Smooth muscle cell of trachea (primary cell): ENCODE data around the gene RHBDL1. TPM values are rescaled to one million over a fixed set of nuclear protein-coding genes. Genes with fewer than 3 reads are reported as not detected.

ENCODE experiments used
- total RNA-seq: library from RNA; depleted of rRNA; stranded (reverse); fragments of >200 nt; gene quantifications from 2 replicates; pipeline ENCODE4 v1.2.1, GENCODE V29; 2014

Gene RHBDL1
- 4.8 and 9.4 TPM in 2 replicates for total RNA-seq

DNA sequence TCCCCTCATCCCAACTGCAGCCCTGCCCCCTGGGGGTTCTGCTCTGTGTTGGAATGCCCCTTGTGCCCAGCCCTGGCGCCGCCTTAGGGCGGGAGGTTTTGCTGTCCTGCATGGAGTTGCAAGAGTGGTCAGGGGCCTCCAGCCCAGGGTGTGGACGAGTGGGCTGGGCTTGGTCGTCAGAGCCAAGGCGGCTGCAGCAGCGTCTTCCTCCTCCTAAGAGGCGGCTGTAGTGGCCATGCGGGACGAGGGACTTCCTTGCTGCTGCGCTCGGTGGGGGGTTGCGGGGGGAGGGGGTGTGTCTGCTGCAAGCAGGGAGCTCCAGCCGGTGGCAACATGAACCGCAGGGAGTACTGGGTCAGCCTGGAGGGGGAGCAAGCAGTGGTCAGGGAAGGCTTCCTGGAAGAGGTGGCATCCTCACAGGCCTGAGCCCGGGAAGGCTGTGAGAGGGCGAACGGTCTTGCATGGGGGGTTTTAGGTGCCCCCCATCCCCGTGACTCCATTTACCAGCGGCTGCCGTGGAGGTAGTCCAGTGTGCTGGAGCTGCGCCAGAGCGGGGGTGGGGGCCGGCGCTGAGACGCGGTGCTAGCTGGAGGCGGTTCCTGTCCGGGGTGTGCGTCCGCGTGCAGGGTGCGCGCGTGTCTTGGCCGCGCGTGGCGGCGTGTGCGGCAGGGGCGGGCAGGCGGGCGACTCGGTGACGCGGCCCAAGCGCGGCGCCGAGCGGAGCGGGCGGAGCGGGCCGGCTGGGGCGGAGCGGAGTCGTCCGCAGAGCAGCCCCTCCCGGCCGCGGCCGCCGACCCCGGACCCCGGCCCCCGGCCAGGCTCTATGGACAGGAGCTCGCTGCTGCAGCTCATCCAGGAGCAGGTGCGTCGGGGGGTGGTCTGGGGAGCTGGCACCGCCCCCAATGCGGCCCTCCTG is at the start of gene RHBDL1:
Gene RHBDL1, plus strand, starts transcription at position 704 of the 916 bp plus-strand sequence. Its CDS starts 120 bp downstream, at position 824.

DNA sequence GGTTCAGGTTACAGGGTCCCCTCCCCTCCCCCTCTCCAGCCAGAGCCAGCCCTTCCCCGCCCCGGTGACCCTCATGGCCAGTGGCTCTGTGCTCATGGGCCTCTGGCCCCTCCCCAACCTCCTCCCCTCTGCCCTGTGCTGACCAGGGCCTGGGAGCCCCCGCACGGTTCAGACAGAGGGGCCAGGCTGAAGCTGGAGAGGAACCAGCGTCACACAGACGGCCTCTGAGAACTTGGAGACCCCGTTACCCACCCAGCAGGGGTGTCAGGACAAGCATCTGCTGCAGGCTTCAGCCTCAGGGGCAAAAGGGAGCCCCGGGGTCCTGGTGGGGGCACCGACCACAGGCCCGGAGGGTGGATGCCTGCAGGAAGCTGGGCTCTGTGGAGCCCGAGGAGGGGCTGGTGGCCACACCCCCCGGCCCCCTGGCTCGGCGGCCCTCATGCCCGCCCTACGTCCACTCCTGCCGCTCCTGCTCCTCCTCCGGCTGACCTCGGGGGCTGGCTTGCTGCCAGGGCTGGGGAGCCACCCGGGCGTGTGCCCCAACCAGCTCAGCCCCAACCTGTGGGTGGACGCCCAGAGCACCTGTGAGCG is 44.6 kb upstream of the RHBDL1 start, which contains the start of gene WFIKKN1:
Gene WFIKKN1, plus strand, starts transcription at position 171 of the 591 bp plus-strand sequence. Its CDS starts 269 bp downstream, at position 440.

DNA sequence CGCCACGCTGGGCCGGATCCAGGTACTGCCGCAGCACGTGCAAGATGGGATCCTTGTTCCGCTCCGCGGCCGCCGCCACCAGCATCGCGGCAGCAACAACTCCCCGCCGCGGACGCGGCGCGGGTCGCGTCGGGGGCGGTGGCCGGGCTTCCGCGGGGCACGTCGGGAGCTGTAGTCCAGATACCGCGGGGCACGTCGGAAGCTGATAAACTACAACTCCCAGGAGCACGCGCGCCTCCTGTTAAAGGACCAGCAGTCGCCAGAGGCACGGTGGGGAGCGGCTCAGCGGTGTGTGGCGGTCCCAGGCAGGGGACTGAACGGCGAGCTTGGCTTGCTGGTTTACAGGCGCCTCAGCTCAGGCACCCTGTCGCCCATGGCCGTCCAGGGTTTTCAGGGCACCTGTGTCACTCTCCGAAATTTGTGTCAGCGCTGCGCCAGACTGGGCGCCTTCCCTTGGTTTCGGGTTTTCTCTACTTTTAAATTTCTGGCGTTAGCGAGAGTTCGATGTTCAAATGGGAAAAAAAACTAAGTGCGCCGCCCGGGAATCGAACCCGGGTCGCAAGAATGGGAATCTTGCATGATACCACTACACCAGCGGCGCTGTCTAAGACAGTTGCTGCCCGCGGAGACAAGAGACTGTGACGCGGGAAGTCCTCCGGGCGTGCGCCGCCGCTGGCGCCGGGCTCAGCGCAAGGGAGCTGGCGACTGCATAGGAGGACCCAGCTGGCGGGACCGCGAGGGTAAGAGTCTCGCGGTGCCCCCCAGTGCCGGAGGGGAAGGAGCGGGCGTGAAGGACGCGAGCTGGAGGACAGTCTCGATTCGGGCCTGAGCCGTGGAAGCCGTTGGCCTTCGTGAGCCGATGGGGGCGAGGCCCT is 39.0 kb upstream of the RHBDL1 start, which contains the start of gene METTL26:
Gene METTL26, minus strand, starts transcription at position 100 of the 875 bp plus-strand sequence. Its CDS starts 15 bp downstream, at position 85.

DNA sequence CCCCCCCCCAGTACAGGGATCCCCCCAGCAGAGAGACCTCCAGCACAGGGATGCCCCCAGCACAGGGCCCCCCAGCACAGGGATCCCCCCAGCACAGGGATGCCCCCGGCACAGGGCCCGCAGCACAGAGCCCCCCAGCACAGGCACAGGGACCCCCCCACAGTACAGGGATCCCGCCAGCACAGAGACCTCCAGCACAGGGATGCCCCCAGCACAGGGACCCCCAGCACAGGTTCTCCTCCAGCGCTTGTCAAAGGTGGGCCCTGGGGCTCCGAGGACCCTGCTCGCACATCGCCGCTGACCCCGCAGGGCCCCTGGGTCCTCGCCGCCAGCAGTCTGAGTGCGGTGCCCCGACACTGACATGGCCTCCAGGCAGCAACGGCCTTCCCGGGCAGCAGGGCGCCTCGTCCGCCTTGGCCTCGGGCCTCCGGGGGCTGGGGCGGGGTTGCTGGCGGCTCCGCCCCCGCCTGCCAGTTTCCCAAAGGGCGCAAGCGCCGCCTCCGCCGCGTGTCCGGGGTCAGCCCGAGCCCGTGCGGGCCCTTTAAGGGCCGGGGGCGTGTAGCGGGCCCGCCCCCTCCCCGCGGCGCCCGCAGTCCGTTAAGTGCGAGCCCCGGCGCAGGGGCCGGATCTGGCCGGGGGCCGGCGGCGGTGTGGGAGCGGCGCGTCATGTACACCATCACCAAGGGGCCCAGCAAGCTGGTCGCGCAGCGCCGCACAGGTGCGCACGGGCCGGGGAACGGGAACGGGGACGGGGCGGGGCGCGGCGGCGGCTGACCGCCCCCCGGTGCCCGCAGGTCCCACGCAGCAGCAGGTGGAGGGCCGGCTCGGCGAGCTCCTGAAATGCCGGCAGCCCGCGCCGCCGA is 33.9 kb upstream of the RHBDL1 start, which contains the start of gene MCRIP2:
Gene MCRIP2, plus strand, starts transcription at position 503 of the 863 bp plus-strand sequence. Its CDS starts 164 bp downstream, at position 667.

DNA sequence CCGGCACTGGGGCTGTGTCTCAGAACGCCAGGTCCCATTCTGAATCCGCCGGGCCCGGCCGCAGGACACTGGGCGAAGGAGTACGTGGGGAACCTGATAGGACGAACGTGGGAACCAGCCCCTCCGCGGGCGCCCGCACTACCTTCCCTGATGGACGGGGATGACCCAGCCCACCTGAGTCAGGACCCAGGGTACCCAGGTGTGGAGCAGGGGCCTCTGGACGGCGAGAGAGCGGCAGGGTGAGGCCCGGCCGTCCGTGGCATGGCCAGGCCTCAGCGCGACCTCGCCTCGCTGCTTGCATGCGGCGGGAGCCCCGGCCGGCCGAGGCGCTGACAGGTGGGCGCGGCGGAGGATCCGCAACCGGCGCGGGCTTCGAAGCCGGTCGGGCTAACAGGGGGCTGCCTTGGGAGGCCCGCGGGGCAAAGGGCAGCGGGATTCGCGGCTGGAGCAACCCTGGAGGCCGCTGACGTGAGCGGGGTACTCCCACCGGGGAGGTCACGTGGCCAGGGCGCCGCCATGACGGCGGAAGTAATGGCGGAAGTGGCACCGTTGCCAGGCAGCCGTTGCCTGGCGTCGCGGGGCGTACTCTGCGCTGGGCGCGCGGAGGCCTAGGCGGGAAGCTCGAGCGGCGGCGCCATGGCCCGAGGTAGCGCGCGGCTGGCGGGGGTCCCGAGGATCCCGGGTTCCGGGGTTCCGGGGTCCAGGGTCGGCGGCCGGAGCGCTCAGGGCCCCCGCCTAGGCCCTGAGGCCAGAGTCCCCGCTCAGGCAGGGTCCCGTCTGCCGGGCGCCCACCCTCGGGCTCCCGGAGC is 26.5 kb upstream of the RHBDL1 start, which contains the start of gene WDR90:
Gene WDR90, plus strand, starts transcription at position 585 of the 809 bp plus-strand sequence. Its CDS starts 52 bp downstream, at position 637.

DNA sequence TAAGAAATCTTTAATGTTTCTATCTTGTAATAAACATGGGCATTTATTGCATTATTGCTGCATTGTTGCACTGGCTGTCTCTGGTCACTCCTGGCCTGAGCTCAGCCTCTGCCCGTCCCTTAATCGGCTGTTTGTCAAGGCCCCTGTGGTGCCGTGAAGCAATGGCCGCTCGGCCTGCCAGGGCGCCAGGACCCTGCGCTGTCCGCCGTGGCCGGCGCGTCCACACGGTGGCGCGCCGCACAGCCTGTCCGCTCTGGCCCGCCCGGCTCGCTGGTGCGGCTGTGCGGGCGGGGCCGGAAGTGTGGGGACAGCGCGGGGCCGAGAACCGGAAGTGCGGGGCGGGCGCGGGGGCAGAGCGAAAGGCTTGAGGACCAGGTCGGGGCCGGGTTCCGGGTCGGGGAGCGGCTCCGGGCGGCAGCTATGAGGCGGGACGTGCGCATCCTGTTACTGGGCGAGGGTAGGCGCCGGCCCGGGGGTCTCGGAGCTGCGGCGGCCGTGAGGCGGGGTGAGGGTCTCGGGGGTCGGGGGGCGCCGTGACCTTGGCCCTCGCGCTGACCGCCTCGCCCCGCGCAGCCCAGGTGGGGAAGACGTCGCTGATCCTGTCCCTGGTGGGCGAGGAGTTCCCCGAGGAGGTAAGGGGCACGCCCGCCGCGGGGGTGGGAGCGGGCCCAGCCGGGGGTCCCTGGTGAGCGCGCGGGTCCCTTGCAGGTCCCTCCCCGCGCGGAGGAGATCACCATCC is 7.5 kb upstream of the RHBDL1 start, which contains the start of gene RHOT2:
Gene RHOT2, plus strand, starts transcription at position 353 of the 739 bp plus-strand sequence. Its CDS starts 68 bp downstream, at position 421.

DNA sequence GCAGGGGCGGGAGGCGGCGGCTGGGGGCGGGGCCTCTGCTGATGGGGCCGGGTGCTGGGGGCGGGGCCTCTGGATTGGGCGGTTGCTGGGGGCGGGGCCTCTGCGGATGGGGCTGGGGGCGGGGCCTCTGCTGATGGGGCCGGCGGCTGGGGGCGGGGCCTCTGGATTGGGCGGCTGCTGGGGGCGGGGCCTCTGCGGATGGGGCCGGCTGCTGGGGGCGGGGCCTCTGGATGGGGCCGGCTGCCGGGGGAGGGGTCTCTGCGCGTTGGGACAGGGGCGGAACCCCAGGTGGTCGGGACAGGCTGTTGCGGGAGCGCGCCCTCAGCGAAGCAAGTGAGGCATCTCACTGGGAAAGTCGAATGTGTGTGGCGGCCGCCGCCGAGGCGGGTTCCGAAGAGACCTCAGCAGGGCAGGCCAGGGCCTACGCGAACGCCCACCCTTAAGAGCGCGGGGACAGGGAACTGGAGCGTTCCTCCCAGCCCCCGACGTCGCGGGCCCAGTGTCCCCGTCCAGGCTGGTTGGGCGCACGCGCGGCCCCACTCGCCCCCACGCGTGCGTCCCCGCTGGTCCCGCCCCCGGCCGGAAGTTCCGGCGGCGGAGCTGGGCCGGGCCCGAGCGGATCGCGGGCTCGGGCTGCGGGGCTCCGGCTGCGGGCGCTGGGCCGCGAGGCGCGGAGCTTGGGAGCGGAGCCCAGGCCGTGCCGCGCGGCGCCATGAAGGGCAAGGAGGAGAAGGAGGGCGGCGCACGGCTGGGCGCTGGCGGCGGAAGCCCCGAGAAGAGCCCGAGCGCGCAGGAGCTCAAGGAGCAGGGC is 4.5 kb downstream of the RHBDL1 start, which contains the start of gene STUB1:
Gene STUB1, plus strand, starts transcription at position 597 of the 811 bp plus-strand sequence. Its CDS starts 116 bp downstream, at position 713.

DNA sequence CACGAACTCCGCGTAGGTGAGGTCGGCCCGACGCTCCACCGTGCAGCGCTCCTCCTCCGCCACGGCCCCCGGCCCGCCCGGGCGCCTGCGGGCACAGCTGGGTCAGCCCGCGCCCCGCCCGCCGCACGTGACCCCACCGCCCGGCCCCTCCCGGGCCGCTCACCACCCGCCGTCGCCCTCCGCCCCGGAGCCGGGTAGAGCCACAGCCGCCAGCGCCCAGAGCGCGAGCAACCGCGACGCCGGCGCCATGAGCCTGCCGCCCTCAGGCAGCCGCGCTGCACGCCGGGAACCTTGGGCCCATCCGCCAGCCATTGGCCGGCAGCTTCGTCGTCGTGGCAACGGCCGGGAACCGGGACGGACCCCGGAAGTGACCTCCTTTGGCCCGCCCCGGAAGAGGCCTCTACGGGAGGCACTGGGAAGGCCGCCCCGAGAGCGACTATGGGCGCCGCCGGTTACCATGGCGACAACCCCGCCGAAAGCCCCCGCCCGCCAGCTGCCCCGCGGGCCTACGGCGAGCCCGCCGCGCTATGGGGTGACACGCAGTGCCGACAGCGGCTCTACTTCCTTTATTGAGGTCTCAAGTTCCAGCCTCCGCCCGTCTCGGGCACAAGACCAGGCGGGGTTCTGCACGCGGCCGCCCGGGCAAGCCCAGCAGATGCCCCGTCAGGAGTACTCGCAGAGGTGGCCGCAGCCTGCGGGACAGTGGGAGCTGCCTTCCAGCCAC is 8.8 kb downstream of the RHBDL1 start, which contains the start of gene JMJD8:
Gene JMJD8, minus strand, starts transcription at position 264 of the 724 bp plus-strand sequence. Its CDS starts 15 bp downstream, at position 249.

DNA sequence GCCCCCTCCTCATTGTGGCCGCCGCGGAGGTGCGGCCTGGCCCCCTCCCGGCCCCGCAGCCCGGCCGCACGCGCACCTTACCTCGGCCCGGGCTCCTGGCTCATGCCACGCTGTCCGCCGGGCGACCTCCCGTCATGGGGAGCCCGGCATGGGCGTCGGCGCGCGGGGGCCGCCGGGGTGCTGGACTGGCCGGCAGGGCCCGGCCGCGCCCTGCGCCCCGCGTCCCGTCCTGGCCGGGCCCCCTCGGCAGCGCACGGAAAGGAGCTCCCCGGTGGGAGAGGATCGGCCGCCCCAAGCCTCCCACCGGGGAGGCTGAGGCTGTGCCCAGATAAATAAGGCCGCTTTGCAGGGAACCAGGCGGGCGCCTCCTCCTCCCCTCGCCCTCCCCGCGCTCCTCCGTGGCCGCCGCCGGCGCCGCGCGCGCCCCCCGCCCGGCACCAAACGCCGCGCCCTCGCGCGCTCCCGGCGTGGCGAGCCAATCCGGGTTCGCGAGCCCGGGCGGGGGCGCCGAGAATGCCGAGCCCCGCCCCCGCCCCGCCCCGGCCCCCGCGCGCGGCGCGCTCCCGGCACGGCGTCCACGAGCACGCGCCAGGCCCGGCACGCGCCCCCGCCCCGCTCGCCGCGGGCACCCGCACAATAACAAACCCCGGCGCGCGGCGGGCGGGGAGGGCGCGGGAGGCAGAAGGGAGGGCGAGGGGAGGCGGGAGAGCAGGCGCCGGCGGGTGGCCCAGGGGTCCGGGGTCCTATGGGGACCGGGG is 30.1 kb downstream of the RHBDL1 start, which contains the start of gene FBXL16:
Gene FBXL16, minus strand, starts transcription at position 371 of the 758 bp plus-strand sequence. CDS start 8,396 bp downstream, outside the sequence.

DNA sequence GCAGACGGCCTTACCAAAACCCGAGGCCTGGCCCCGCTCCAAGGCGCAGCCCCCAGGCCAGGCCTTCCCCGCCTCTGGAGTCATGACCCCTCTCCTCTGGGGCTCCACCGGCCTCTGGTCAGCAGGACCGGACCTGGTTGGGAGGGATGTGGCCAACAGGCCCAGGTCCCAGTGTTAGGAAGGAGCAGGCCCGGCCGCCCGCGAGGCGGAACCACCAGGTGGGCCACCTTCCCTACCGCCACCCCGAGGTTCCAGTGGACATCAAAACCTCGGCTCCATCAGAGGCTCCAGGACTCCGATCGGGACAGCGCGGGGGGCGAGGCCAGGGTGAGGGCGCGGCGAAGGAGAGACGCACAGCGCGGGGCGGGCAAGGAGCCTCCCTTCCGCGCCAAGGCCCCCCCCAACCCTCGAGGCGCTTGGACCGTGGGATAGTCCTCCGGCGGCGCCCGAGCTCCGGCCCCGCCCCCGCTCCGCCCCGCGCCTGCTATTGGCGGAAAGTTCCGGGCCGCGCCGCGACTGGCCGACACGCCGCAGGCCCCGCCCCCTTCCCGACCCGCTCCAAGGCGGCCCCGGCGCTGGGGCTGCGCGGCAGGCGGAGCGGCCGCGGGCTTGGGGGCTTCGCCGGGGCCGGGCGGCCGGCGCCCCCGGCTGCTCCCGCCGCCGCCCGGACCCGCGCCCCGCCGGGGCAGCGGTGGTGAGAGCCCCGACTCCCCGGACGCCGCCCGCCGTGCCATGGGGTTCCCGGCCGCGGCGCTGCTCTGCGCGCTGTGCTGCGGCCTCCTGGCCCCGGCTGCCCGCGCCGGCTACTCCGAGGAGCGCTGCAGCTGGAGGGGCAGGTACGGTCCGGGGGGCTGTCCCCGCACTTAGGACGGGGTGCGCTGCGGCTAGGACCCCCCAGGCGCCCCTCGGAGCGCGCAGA is 39.3 kb downstream of the RHBDL1 start, which contains the start of gene METRN:
Gene METRN, plus strand, starts transcription at position 561 of the 919 bp plus-strand sequence. Its CDS starts 172 bp downstream, at position 733.

DNA sequence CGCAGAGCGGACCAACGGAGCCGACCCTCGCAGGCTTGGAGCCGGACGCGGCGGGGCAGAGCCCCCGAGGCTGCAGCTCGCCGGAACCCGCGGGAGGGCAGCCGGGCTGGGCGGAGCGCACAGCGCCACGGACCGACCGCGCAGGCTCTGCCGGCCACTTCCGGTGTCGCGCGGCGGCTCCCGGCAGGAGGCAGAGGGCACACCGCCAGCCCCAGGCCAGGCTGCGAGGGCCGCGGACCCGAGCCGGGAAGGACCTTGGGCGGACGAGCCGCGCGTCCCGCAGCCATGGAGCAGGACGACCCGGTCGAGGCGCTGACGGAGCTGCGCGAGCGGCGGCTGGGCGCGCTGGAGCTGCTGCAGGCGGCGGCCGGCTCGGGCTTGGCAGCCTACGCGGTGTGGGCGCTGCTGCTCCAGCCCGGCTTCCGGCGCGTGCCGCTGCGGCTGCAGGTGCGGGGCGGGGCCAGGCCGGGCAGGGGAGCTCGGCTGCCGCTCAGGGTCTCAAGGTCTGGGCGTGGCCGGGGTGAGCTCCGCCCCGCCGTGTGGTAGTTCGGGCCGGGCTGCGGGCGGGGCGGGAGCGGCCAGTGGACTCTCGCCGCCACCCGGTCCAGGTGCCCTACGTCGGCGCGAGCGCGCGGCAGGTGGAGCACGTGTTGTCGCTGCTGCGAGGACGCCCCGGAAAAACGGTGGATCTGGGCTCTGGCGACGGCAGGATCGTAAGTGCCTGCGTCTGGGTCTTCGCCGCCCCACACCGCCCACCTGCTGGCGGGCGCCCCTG is 45.7 kb downstream of the RHBDL1 start, which contains the start of gene ANTKMT:
Gene ANTKMT, plus strand, starts transcription at position 157 of the 775 bp plus-strand sequence. Its CDS starts 129 bp downstream, at position 286.

DNA sequence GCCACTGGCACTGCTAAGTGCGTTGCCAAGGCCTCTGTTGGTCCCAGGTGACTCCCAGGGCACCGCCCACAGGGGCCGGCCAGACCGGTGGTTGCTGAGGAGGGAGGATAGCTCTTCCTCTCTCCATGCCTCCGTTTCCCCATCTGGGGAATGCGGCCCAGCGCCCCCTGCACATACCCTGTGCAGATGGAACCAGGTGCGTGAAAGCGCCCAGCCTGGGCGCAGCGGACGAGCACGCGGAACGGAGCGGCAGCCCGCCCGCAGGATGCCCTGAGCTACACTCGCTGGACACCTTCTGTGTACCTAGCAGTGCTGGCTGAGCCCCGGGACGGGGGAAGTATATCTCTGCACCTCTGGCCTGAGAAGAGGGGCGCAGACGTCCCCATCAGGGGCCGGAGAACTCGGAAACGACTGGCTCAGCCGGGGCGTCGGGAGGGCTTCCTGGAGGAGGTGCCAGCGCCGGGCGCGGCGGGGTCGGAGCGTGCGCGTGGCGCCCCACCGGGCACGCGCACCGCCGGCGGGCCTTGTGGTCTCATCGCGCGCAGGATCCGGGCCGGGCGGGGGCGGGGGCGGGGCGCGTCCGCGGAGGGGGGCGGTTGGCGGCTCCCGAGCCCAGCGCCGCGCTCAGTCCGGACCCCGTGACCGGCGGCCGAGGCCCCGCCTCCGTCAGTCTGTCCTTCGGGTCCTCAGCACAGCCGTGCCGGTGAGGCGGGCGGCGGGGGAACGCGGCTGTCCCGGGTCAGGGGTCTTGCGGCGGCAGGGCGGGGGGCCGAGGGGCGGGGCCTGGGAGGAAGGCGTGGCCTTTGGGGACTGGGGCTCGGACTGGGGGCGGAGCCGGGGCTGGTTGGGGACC is 51.2 kb downstream of the RHBDL1 start, which contains the start of the genes CCDC78 and HAGHL:
Gene CCDC78, minus strand, starts transcription at position 6 of the 853 bp plus-strand sequence. CDS start 76 bp downstream, outside the sequence.
Gene HAGHL, plus strand, starts transcription at position 669 of the 853 bp plus-strand sequence. CDS start 404 bp downstream, outside the sequence.

